ENCODE measurements around the gene ASAP2.

The ASAP2 gene

GRCh38 chr2:9388950-9389911 lies 182.6 kb downstream of the ASAP2 start:
- Histone ChIP-seq H3K36me3 (ENCODE audit: insufficient read depth, low read length) (no peaks in the 10 kb centered on the region), H3K4me2 (ENCODE audit: low read length) (no peak overlapping the region), H3K9me3 (ENCODE audit: low read length) (no peaks in the 10 kb centered on the region), H3K9ac (ENCODE audit: low read length) (no peak overlapping the region), H3K9me2 (ENCODE audit: low read depth, low read length) (no peaks in the 10 kb centered on the region), H3K4me3 (ENCODE audit: low read depth, low read length, poor library complexity, severe bottlenecking) (no peak overlapping the region), H3K79me2 (ENCODE audit: insufficient read depth, low read length) (no peaks in the 10 kb centered on the region), H4K20me1 (ENCODE audit: insufficient read depth, low read length) (no peaks in the 10 kb centered on the region), H3K4me1 (ENCODE audit: insufficient read depth, low read length, severe bottlenecking) (no peaks in the 10 kb centered on the region), H2AFZ (ENCODE audit: low read length) (no peak overlapping the region), H3F3A (ENCODE audit: insufficient read depth, low read length) (no peaks in the 10 kb centered on the region), H3K27me3 (ENCODE audit: insufficient read depth, low read length) (no peaks in the 10 kb centered on the region; the same call in 1 of the 2 replicates), H3K27ac (ENCODE audit: low read depth, low read length, poor library complexity, severe bottlenecking) (no peak overlapping the region)
- no peak for TF ChIP-seq EZH2 (IDR thresholded peaks at IDR 0.05; ENCODE audit: borderline replicate concordance, low read length)
- TF ChIP-seq CTCF (IDR thresholded peaks at IDR 0.05; ENCODE audit: low read length), result no peak

- no peak overlapping the region for H3K4me3 ChIP-seq (ENCODE audit: low read depth, low read length, poor library complexity, severe bottlenecking)
- no peaks in the 10 kb centered on the region for H3K36me3 ChIP-seq (ENCODE audit: insufficient read depth, low read length)
- TF ChIP-seq CTCF (IDR thresholded peaks at IDR 0.05; ENCODE audit: low read length) (no peak), EZH2 (IDR thresholded peaks at IDR 0.05; ENCODE audit: borderline replicate concordance, low read length) (no peak)
Measured at GRCh38 chr2:9390151-9390850, 183.7 kb downstream of the ASAP2 start.

GRCh38 chr2:9390991-9391390 lies 184.4 kb downstream of the ASAP2 start:
- no peaks in the 10 kb centered on the region; the same call in 1 of the 2 replicates for H3K27me3 ChIP-seq (ENCODE audit: insufficient read depth, low read length)
- no peak overlapping the region for H3K9ac ChIP-seq (ENCODE audit: low read length)
- no peaks in the 10 kb centered on the region for H3K4me1 ChIP-seq (ENCODE audit: insufficient read depth, low read length, severe bottlenecking)
- no peak overlapping the region for H3K4me3 ChIP-seq (ENCODE audit: low read depth, low read length, poor library complexity, severe bottlenecking)
- H3K4me2 ChIP-seq (ENCODE audit: low read length), result no peak overlapping the region
- no peaks in the 10 kb centered on the region for H4K20me1 ChIP-seq (ENCODE audit: insufficient read depth, low read length)
- H3F3A ChIP-seq (ENCODE audit: insufficient read depth, low read length), result no peaks in the 10 kb centered on the region
- no peak overlapping the region for H3K27ac ChIP-seq (ENCODE audit: low read depth, low read length, poor library complexity, severe bottlenecking)
- TF ChIP-seq CTCF (IDR thresholded peaks at IDR 0.05; ENCODE audit: low read length) (no peak), EZH2 (IDR thresholded peaks at IDR 0.05; ENCODE audit: borderline replicate concordance, low read length) (no peak)
- H3K79me2 ChIP-seq (ENCODE audit: insufficient read depth, low read length), result no peaks in the 10 kb centered on the region
- H3K36me3 ChIP-seq (ENCODE audit: insufficient read depth, low read length), result no peaks in the 10 kb centered on the region
- no peak overlapping the region for H2AFZ ChIP-seq (ENCODE audit: low read length)
- no peaks in the 10 kb centered on the region for H3K9me3 ChIP-seq (ENCODE audit: low read length)
- no peaks in the 10 kb centered on the region for H3K9me2 ChIP-seq (ENCODE audit: low read depth, low read length)

More at GRCh38 chr2:9390151-9390850, 183.7 kb downstream of the ASAP2 start:
- no peak overlapping the region for H3K4me2 ChIP-seq (ENCODE audit: low read length)
- H3F3A ChIP-seq (ENCODE audit: insufficient read depth, low read length), result no peaks in the 10 kb centered on the region
- H3K9ac ChIP-seq (ENCODE audit: low read length), result no peak overlapping the region
- no peak overlapping the region for H3K27ac ChIP-seq (ENCODE audit: low read depth, low read length, poor library complexity, severe bottlenecking)
- H3K79me2 ChIP-seq (ENCODE audit: insufficient read depth, low read length), result no peaks in the 10 kb centered on the region
- H2AFZ ChIP-seq (ENCODE audit: low read length), result no peak overlapping the region
- no peaks in the 10 kb centered on the region for H4K20me1 ChIP-seq (ENCODE audit: insufficient read depth, low read length)
- no peaks in the 10 kb centered on the region for H3K4me1 ChIP-seq (ENCODE audit: insufficient read depth, low read length, severe bottlenecking)
- H3K27me3 ChIP-seq (ENCODE audit: insufficient read depth, low read length), result no peaks in the 10 kb centered on the region; the same call in 1 of the 2 replicates
- no peaks in the 10 kb centered on the region for H3K9me3 ChIP-seq (ENCODE audit: low read length)
- H3K9me2 ChIP-seq (ENCODE audit: low read depth, low read length), result no peaks in the 10 kb centered on the region
